Tibial nerve (tissue), 4 donors: ENCODE data around the gene FRMD4A. TPM values are rescaled to one million over a fixed set of nuclear protein-coding genes. Genes with fewer than 3 reads are reported as not detected.

Experiments used
- DNase-seq, 2 donors: peaks; one replicate each; pipeline ENCODE4 v3.0.0-alpha.2; 2019; ENCODE audit warnings: low spot score in 2 of 2
- H3K27ac ChIP-seq, 4 donors: fragments of 200-600 bp; sonication (generic) in 3 of 4; one replicate each; pipeline ENCODE4 v1.5.1; 2017 to 2019; ENCODE audit warnings: mild to moderate bottlenecking in 1 of 4
- H3K27me3 ChIP-seq, 2 donors: fragments of 200-600 bp; sonication (generic) in 1 of 2; one replicate each; pipeline versions ENCODE4 v1.5.1 to v1.6.0; 2017 to 2019
- H3K36me3 ChIP-seq, 3 donors: fragments of 200-600 bp; sonication (generic); one replicate each; pipeline ENCODE4 v1.5.1; 2018 to 2019
- H3K4me1 ChIP-seq, 4 donors: fragments of 200-600 bp; sonication (generic) in 3 of 4; one replicate each; pipeline ENCODE4 v1.5.1; 2017 to 2019
- H3K4me3 ChIP-seq, 4 donors: fragments of 200-600 bp; sonication (generic) in 3 of 4; one replicate each; pipeline ENCODE4 v1.5.1; 2017 to 2019; ENCODE audit warnings: mild to moderate bottlenecking in 1 of 4, moderate library complexity in 1 of 4
- H3K9me3 ChIP-seq, 4 donors: fragments of 200-600 bp; sonication (generic) in 3 of 4; one replicate each; pipeline ENCODE4 v1.5.1; 2017 to 2019
- EP300 ChIP-seq, 2 donors: sonication (generic); formaldehyde crosslinking; IDR thresholded peaks; one replicate each; pipeline ENCODE4 v1.6.1; 2017; ENCODE audit warnings: antibody characterized with exemption in 2 of 2, mild to moderate bottlenecking in 1 of 2
- POLR2A ChIP-seq, 2 donors: fragments of 450-650 bp; IDR thresholded peaks; one replicate each; pipeline ENCODE4 v1.6.1; 2017; ENCODE audit warnings: antibody characterized with exemption in 2 of 2, mild to moderate bottlenecking in 2 of 2, moderate library complexity in 2 of 2
- WGBS, 2 donors: methylation state at CpG; one replicate each; pipeline ENCODE4 v1.1.5; 2018; 5-methylcytosine and 5-hydroxymethylcytosine counted together
- total RNA-seq, 4 donors: library from RNA; depleted of rRNA; stranded (reverse); fragments of >200 nt; gene quantifications; one replicate each; pipeline ENCODE4 v1.1.0, GENCODE V29; 2016
- TF ChIP-seq, protein P1 (sequence below), 5 experiments: fragments of 200-600 bp in 3 of 5; fragments of 450-650 bp in 2 of 5; sonication (generic) in 3 of 5; IDR thresholded peaks; one replicate each; pipeline ENCODE4 v1.5.1; 2016 to 2019; ENCODE audit warnings: antibody characterized with exemption in 5 of 5, mild to moderate bottlenecking in 3 of 5, moderate library complexity in 2 of 5

The FRMD4A gene
- total RNA-seq, 4 donors from 2014 or later, result 39.8 to 89.7 (median 53.9) TPM

DNA sequence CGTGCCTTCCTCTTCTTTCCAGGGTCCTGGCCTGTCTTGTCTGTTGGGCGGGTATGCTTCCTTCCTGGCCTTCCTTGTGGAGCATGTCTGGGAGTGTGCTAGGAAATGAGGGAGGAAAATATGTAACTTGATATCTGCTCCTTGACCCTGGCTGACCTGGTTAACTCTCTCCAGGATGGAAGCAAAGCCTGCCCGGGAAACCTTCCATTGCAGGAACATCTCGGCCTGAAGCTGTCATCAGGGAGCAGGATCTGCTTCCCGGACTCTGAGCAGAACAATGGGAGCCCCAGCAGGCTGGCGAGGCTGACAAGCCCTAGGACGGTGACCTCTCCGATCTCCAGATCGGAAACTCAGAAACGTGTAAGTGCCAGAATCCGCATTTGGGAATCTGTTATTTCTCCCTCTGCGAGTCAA lies 340.3 kb downstream of the FRMD4A start:
- DNase-seq, result peak in 1 of 2 donors; percentile 36
- H3K9me3 ChIP-seq, result no peaks in the 10 kb centered on the region
- H3K27me3 ChIP-seq, result no peaks in the 10 kb centered on the region
- H3K27ac ChIP-seq, result peak overlapping the region; percentile 46 to 86 (median 66)
- no peaks in the 10 kb centered on the region for H3K36me3 ChIP-seq
- peak overlapping the region in 1 of 4 donors; percentile 18 for H3K4me3 ChIP-seq
- WGBS, 2 donors, result 17 to 44% methylated on average over 12 of the region's 12 CpGs
- peaks cover 3 to 65% (median 31%) of the 10 kb centered on the region in 4 donors for H3K4me1 ChIP-seq
- TF ChIP-seq, protein P1, sequence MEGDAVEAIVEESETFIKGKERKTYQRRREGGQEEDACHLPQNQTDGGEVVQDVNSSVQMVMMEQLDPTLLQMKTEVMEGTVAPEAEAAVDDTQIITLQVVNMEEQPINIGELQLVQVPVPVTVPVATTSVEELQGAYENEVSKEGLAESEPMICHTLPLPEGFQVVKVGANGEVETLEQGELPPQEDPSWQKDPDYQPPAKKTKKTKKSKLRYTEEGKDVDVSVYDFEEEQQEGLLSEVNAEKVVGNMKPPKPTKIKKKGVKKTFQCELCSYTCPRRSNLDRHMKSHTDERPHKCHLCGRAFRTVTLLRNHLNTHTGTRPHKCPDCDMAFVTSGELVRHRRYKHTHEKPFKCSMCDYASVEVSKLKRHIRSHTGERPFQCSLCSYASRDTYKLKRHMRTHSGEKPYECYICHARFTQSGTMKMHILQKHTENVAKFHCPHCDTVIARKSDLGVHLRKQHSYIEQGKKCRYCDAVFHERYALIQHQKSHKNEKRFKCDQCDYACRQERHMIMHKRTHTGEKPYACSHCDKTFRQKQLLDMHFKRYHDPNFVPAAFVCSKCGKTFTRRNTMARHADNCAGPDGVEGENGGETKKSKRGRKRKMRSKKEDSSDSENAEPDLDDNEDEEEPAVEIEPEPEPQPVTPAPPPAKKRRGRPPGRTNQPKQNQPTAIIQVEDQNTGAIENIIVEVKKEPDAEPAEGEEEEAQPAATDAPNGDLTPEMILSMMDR (IDR thresholded peaks at IDR 0.05), result no peak
- peak in 1 of 2 donors; percentile 55 for TF ChIP-seq EP300 (IDR thresholded peaks at IDR 0.05)

- no peak for TF ChIP-seq EP300 (IDR thresholded peaks at IDR 0.05)
- TF ChIP-seq, protein P1 (IDR thresholded peaks at IDR 0.05), result no peak
These were observed 341.1 kb downstream of the FRMD4A start for GRCh38 chr10:13989616-13990015.

GRCh38 chr10:13987446-13987845 lies 343.3 kb downstream of the FRMD4A start:
- Histone ChIP-seq H3K36me3 (no peaks in the 10 kb centered on the region), H3K27ac (peak overlapping the region in 2 of 4 donors; percentile 37 to 56), H3K4me1 (peaks cover 0 to 63% (median 24%) of the 10 kb centered on the region in 4 donors), H3K9me3 (no peaks in the 10 kb centered on the region), H3K27me3 (no peaks in the 10 kb centered on the region), H3K4me3 (no peak overlapping the region)
- no peak for DNase-seq
- TF ChIP-seq, protein P1 (IDR thresholded peaks at IDR 0.05), result no peak
- no peak for TF ChIP-seq EP300 (IDR thresholded peaks at IDR 0.05)
- TF ChIP-seq POLR2A (IDR thresholded peaks at IDR 0.05), result no peak
- WGBS, 2 donors, result 23 to 34% methylated on average over 9 of the region's 9 CpGs

More at GRCh38 chr10:13989616-13990015, 341.1 kb downstream of the FRMD4A start:
- Histone ChIP-seq H3K27ac (peak overlapping the region; percentile 46 to 86 (median 66)), H3K9me3 (no peaks in the 10 kb centered on the region), H3K36me3 (no peaks in the 10 kb centered on the region), H3K27me3 (no peaks in the 10 kb centered on the region), H3K4me1 (peaks cover 3 to 72% (median 31%) of the 10 kb centered on the region in 4 donors), H3K4me3 (no peak overlapping the region)
- 90% methylated on average over 2 of the region's 2 CpGs for WGBS, 2 donors
- no peak for DNase-seq

DNA sequence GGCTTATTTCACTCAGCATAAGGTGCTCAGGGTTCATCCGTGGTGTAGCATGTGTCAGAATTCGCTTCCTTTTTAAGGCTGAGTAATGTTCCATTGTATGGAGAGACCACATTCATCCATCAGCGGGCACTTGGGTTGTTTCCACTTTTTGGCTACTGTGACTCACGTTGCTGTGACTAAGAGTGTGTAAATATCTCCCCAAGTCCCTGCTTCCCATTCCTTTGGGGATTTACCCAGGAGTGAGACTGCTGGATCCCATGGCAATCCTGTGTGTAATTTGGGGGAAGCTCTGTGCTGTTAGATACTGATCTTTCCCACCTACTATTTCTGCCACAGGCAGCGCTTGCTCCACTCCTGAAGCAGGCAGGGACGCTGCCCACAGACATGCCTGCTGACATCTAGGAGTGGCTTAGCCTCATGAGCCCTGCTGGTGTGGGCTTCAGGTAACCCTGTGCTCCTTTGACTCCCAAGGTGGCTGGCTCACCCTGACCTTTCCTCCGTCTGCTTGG lies 346.0 kb downstream of the FRMD4A start:
- H3K4me1 ChIP-seq, result peaks cover 0 to 43% (median 6%) of the 10 kb centered on the region in 4 donors
- H3K27ac ChIP-seq, result peak overlapping the region in 2 of 4 donors; percentile 1 to 40
- H3K27me3 ChIP-seq, result no peaks in the 10 kb centered on the region
- DNase-seq, result no peak
- H3K36me3 ChIP-seq, result no peaks in the 10 kb centered on the region
- no peak overlapping the region for H3K4me3 ChIP-seq
- 66 to 67% methylated on average over 7 of the region's 7 CpGs for WGBS, 2 donors
- H3K9me3 ChIP-seq, result no peaks in the 10 kb centered on the region
- no peak for TF ChIP-seq POLR2A (IDR thresholded peaks at IDR 0.05)
- TF ChIP-seq, protein P1 (IDR thresholded peaks at IDR 0.05), result no peak
- no peak for TF ChIP-seq EP300 (IDR thresholded peaks at IDR 0.05)

GRCh38 chr10:13983035-13983434 lies 347.7 kb downstream of the FRMD4A start:
- 64 to 65% methylated on average over 9 of the region's 9 CpGs for WGBS, 2 donors
- no peaks in the 10 kb centered on the region for H3K9me3 ChIP-seq
- no peaks in the 10 kb centered on the region for H3K27me3 ChIP-seq
- peaks cover 0 to 2% (median 0%) of the 10 kb centered on the region in 3 donors for H3K36me3 ChIP-seq
- no peak for DNase-seq
- H3K4me3 ChIP-seq, result no peak overlapping the region
- no peak overlapping the region for H3K27ac ChIP-seq
- peaks cover 0 to 42% (median 5%) of the 10 kb centered on the region in 4 donors for H3K4me1 ChIP-seq
- TF ChIP-seq EP300 (IDR thresholded peaks at IDR 0.05) (no peak), POLR2A (IDR thresholded peaks at IDR 0.05) (no peak)
- TF ChIP-seq, protein P1 (IDR thresholded peaks at IDR 0.05), result no peak
